Hypothalamus (tissue), 51 donors: ENCODE measurements around the gene F8A2.
"Not testable (repeated sequence)": the region's sequence is repeated elsewhere in the genome, so short reads cannot be mapped to it uniquely, and the experiment has no call there.

ENCODE experiments used
- DNase-seq, 51 donors: peaks; one replicate each; lab custom pipeline; 2025; lab: John Stamatoyannopoulos, UW

Gene F8A2

DNA sequence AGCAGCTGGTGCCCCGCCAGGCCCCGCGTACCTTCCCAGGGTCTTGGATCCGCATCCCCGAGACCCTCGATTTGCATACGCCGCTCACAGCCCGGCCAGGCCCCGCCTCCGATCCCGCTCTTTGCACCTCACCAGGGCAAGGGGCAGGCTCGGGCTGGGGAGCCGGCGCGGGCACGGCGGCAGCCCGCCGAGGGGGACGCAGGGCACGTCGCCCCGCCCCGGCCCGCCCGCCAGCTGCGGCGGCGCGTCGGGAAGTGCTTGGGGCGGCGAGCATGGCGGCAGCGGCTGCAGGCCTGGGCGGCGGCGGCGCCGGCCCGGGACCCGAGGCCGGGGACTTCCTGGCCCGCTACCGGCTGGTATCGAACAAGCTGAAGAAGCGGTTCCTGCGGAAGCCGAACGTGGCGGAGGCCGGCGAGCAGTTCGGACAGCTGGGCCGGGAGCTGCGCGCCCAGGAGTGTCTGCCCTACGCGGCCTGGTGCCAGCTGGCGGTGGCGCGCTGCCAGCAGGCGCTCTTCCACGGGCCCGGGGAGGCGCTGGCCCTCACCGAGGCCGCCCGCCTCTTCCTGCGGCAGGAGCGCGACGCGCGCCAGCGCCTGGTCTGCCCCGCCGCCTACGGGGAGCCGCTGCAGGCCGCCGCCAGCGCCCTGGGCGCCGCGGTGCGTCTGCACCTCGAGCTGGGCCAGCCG lies at the start of gene F8A2:
Gene F8A2, plus strand, starts transcription at position 253 of the 686 bp plus-strand sequence. Its CDS starts 20 bp downstream, at position 273.
- not testable (repeated sequence) for DNase-seq

DNA sequence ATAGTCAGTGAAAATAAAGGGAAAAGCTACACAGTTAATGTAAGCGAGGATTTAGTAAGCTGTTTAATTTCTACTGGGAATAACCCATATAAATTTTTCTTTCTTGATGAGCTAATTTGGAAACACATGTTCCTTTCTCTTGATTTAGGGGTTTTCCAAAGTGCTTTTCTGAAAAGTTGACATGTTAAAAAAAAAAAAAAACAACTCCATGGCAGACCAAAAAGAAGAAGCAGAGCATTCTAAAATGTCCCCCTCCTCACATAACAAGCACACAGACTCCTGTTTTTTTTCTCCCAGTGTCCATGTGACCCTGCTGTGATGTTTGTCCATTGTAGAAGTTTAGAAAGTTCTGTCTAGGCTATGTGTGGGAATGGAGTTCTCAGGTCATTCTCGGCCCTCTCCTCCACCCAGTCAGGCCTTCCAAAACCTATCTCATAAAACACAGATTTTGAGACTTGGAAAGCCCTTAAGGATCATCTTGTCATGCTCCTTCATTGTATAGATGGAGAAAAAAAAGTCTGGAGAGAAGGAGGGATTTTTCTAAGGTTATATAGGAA lies 48.3 kb upstream of the F8A2 start:
- DNase-seq = no peak

DNA sequence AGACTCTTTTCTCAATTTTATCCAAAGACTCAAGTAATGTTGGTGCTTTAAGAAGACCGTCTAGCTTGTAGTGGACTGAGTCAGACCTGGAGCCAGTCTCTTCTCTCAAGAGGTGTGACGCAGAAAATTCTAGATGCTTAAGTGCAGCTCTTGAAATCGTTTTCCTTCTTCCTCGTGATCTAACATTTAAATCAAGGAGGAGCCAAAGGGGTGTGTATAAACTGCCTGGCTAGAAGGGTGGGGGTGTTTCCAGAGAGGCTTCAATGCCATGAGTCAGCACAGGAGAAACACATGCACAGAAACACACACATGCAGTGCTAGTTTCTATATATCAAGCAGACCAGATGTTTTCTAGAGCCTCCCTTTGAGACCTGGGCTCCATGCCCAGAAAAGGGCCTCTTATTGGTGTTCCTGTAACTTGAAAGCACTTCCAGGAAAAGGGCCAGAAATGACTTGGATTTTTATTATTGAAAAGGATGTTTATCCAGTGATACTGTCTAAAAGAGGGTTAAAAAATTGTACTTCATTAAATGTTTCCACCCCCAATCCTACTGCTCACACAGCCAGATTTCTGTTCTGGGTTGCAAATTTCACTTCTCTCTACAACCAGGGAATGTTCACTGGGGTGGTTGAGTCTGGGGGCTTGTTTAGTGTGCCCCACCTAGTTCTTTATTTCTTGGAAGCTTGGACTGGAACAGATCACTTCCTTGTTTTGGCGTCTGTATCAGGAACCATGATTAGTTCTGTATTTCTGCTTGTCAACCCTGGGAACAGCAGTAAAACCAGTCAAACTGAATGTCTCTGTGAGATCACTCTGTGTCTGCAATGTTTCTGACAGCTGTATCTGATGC lies 47.2 kb upstream of the F8A2 start, which contains the start of gene CLIC2:
Gene CLIC2, minus strand, starts transcription at position 129 of the 851 bp plus-strand sequence. CDS start 187 bp downstream, outside the sequence.
- no peak for DNase-seq

DNA sequence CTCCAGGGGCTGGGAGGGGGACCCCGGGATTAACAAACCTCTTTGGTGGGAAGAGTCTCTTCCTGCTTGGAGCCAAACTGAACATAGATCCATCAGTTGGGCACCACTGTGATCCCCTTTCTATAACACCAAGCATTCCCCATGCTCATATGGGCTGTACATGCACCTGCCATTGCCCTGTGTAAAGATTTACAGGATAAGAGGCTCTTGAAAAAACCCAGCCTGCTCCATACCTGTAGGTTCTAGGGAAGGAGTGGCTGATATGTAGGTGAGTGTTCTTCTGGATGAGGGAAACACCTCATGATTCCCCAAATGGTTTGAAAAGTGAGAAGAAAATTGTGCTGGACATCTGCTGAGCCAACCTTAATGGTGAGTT lies 46.6 kb upstream of the F8A2 start:
- not testable (repeated sequence) for DNase-seq

DNA sequence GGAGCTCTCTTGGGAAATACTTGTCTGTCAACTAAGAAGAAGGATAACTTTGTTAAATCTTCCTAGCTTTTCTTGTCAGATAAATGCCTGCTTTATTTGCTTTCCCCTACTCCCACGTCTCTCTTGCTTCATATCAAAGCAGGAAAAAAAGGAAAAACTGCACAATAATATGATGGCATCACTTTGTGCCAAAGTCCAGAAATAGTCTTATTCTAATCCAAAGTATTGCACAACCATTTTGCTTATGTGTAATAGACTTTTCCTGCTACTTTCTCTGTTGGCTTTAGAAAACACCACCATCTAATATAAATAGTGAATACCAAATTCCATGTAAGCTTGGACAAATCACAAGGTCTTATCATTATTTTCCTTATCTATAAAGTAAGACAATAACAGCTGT lies 36.2 kb upstream of the F8A2 start:
- not testable (repeated sequence) for DNase-seq

DNA sequence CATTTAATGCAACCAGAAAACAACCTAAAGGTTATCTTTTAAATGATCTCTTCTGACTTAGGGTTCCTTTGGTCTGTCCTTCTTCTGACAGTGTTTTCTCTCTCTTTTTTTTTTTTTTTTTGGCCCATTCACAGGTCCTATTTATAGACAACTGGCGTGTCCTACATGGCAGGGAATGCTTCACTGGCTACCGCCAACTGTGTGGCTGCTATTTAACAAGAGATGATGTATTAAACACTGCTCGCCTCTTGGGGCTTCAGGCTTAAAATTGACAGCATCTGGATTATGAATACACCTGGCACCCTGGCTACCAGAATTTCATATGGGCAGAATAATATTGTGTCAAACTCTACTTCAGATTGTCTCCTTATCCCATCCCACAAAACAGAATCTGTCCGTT lies 32.4 kb upstream of the F8A2 start:
- DNase-seq = not testable (repeated sequence)

DNA sequence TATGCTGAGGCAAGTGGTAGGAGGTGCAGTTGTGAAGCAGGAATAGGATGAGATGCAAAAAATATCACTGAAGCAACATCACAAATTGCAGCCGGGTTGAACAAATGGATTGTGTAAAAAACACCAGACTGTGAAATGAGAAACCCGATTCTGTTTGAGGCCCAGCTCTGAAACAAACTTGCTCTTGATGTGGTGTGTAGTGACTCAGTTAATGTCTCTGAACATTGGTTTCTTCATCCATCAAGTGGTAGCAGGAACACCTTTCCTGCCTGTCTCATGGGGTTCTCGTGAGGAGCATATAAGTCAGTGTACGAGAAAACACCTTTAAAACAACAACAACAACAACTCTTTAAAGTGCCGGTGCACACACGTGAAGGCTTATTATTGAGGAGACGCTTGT lies 18.2 kb upstream of the F8A2 start:
- not testable (repeated sequence) for DNase-seq

DNA sequence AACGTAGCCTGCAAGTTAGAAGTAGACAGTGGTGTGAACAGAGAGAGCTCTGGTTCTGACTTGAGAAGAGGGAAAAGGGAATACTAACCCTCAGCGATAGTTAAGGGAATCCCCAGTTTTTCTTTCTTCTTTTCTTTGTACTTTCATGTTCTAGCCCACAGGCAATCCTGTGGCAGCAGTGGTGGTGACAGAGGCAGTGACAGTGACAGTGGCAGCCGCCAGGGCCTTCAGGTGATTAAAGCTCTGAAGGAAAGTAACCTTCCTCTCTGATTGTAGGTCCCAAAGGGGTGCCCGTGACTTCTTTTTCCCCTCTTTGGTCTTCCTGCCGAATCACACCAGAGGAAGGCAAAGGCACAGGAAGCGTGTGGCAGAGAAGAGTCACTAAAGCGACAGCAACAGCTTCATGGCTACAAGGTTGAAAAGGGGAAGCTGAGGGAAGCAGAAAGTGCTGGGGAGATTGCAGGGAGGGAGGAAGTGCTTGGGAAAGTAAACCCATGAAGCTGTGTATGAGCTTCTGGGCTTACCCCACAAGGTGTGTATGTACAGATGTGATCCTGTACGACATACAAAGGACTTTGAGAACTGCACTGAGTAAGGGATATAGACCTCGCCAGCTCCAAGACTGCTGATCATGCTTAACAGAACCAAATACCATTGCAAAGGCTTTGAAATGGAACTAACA lies 8.0 kb upstream of the F8A2 start:
- DNase-seq = not testable (repeated sequence)

DNA sequence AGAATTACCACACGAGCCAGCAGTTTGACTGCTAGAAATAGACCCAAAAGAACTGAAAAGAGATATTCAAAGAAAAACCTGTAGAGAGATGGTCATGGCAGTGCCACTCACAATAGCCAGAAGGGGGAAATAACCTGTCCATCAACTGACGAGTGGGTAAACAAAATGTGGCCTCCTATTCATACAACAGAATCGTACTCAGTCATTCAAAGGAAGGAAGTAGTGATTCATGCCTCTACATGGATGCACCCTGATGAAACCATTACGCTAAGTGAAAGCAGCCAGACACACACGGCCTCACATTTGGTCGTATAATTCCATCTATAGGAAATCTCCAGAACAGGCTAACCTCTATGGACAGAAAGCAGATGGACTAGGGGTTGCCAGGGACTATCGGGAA lies 2.1 kb upstream of the F8A2 start:
- DNase-seq = not testable (repeated sequence)

DNA sequence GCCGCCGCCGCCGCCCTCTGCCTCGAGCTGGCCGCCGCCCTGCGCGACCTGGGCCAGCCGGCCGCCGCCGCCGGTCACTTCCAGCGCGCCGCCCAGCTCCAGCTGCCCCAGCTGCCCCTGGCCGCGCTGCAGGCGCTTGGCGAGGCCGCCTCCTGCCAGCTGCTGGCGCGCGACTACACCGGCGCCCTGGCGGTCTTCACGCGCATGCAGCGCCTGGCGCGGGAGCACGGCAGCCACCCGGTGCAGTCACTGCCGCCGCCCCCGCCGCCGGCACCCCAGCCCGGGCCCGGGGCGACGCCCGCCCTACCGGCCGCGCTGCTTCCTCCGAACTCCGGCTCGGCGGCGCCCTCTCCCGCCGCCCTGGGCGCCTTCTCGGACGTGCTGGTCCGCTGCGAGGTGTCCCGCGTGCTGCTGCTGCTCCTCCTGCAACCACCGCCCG lies 653 bp downstream of the F8A2 start:
- not testable (repeated sequence) for DNase-seq

DNA sequence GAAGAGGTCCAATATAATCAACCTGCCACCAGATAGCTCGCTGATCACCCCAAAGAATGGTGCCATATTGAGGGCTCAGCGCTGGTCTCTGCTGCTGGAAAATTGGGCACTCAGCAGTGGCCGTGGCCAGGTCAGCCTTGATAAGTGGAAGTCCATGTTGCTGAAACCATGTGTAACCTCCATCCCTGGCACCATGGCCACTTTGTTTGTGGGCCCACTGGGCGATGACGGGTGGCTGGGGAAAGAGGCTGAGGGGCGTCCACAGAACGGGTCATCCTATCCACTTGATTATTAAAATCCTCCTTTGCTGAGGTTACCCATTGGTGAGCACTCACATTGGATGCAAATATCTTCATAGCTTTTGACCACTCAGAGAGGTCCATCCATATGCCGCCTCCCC lies 7.7 kb downstream of the F8A2 start:
- DNase-seq = no peak

DNA sequence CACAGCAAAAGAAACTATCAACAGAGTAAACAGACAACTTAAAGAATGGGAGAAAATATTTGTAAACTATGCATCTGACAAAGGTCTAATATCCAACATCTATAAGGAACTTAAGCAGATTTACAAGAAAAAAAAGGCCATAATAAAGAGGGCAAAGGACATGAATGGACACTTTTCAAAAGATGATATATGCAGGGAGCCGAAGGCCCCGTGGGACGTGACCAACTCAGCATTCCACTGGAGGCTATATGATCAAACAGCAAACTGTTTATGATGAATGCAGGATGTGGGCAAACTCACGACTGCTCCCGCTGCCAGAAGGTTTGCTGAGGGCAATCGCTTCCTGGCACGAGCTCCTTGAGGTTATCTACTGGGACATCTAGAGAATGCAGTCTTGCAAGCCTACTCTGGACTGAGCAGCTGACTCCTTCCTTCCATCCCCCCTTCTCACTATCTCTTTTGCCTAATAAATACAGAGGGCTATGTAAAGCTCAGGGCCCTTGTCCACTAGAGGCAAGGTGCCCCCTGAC lies 12.9 kb downstream of the F8A2 start:
- DNase-seq = not testable (repeated sequence)

DNA sequence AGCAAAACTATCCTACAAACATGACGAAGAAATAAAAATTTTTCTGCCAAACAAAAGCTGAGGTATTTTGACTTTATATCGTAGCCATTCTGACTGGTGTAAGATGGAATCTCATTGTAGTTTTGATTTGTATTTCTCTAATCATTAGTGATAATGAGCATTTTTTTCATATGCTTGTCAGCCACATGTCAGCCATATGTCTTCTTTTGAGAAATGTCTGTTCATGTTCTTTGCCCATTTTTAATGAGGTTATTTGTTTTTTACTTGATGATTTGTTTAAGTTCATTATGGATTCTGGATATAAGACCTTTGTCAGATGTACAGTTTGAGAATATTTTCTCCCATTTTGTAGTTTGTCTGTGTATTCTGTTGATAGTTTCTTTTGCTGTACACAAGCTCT lies 24.5 kb downstream of the F8A2 start:
- DNase-seq = no peak

DNA sequence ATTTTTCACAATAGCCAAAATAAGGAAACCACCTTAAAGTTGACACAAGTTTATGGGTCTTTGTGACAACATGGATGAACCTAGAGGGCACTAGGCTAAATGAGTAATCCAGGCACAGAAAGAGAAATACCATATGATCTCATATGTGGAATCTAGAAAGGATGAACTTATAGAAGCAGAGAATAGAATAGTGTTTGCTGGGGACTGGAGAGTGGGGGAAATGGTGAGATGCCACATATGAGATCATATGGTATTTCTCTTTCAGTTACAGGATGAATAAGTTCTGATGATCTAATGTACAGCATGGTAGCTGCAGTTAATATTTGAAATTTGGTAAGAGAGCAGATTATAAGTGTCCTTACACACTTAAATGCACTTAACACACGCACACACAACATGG lies 35.9 kb downstream of the F8A2 start:
- DNase-seq = no peak
